ENCODE measurements around the gene LRRTM4.

- TF ChIP-seq POLR2A (IDR thresholded peaks at IDR 0.05) (no peak), CTCF (IDR thresholded peaks at IDR 0.05) (no peak)
Measured at GRCh38 chr2:76813084-76813483, 709.1 kb downstream of the LRRTM4 start.

All from esophagus squamous epithelium (tissue), 4 donors.